CD4-positive, alpha-beta T cell (primary cell): ENCODE measurements around the gene MCC. TPM values are rescaled to one million over a fixed set of nuclear protein-coding genes. Genes with fewer than 3 reads are reported as not detected.

Experiments used
- ATAC-seq: fragments of 200-7000 bp; cut with Tn5 transposase; one replicate; pipeline ENCODE4 v1.10.0; 2022; ENCODE audit warnings: mild to moderate bottlenecking; ENCODE audit not compliant: poor library complexity
- CTCF ChIA-PET: fragments of 350-600 bp; sonication (Branson Sonifier 250); formaldehyde crosslinking; loops from one replicate; lab custom pipeline; 2021; ENCODE audit warnings: antibody characterized with exemption, inconsistent platforms; lab: Charles Lee
- POLR2A ChIA-PET: fragments of 350-600 bp; sonication (Branson Sonifier 250); formaldehyde crosslinking; loops from one replicate; lab custom pipeline; 2021; ENCODE audit warnings: antibody characterized with exemption, inconsistent platforms; lab: Charles Lee
- DNase-seq, 14 experiments: peaks; one replicate each; pipeline ENCODE4 v3.0.0-alpha.2; 2013 to 2020; ENCODE audit warnings: mixed read lengths in 2 of 14
- H3K27ac ChIP-seq, 2 donors: one replicate each; pipeline versions ENCODE4 v1.5.1 to v1.7.0; 2013; ENCODE audit warnings: low read length in 2 of 2, low read depth in 1 of 2, mild to moderate bottlenecking in 1 of 2
- H3K27me3 ChIP-seq, 2 experiments: 1 replicate in 1 of 2; 2 replicates in 1 of 2; pipeline versions ENCODE4 v1.6.1 to v1.7.0; 2013; ENCODE audit warnings: low read length in 2 of 2, control low read depth in 1 of 2, mild to moderate bottlenecking in 1 of 2, moderate library complexity in 1 of 2; ENCODE audit not compliant: insufficient read depth in 2 of 2, control insufficient read depth in 1 of 2
- H3K36me3 ChIP-seq: one replicate; pipeline ENCODE4 v1.6.1; 2013; ENCODE audit warnings: low read length, control low read depth; ENCODE audit not compliant: insufficient read depth
- H3K4me1 ChIP-seq: one replicate; pipeline ENCODE4 v1.6.1; 2013; ENCODE audit warnings: low read length, control low read depth; ENCODE audit not compliant: insufficient read depth
- H3K4me3 ChIP-seq: one replicate; pipeline ENCODE4 v1.5.1; 2013; ENCODE audit warnings: mild to moderate bottlenecking, low read length, moderate library complexity
- H3K9me3 ChIP-seq, 2 experiments: 1 replicate in 1 of 2; 2 replicates in 1 of 2; pipeline versions ENCODE4 v1.6.1 to v1.7.0; 2013; ENCODE audit warnings: low read length in 2 of 2, mild to moderate bottlenecking in 2 of 2, control low read depth in 1 of 2, moderate library complexity in 1 of 2; ENCODE audit not compliant: control insufficient read depth in 1 of 2, insufficient read depth in 1 of 2
- H3K27ac Mint-ChIP-seq: one replicate; pipeline ENCODE4 v1.8.0; 2020; ENCODE audit warnings: mixed read lengths
- H3K27me3 Mint-ChIP-seq: one replicate; pipeline ENCODE4 v1.8.0; 2021; ENCODE audit warnings: mixed read lengths
- H3K36me3 Mint-ChIP-seq: one replicate; pipeline ENCODE4 v1.8.0; 2021; ENCODE audit warnings: low read depth, mixed read lengths
- H3K4me1 Mint-ChIP-seq: one replicate; pipeline ENCODE4 v1.8.0; 2021; ENCODE audit warnings: low read depth, mixed read lengths
- H3K4me3 Mint-ChIP-seq: one replicate; pipeline ENCODE4 v1.8.0; 2020; ENCODE audit warnings: mild to moderate bottlenecking, mixed read lengths
- H3K9me3 Mint-ChIP-seq: one replicate; pipeline ENCODE4 v1.8.0; 2020; ENCODE audit warnings: mixed read lengths
- CTCF ChIP-seq: fragments of 200-600 bp; IDR thresholded peaks from one replicate; pipeline ENCODE4 v1.8.0; 2022; ENCODE audit warnings: antibody characterized with exemption, mild to moderate bottlenecking
- intact Hi-C, 2 experiments: fragments of 100-400 bp; cut with DNase I in 1 of 2; cut with micrococcal nuclease in 1 of 2; formaldehyde crosslinking; loops; one replicate each; pipeline versions ENCODE4 v1.15.1 to v1.9.0; 2023 to 2025; cut with DNase I, micrococcal nuclease
- total RNA-seq, 174 experiments: library from RNA in 2 of 174; stranded (reverse) in 2 of 174; gene quantifications; one replicate each; pipeline ENCODE4 v1.2.3 and lab custom pipeline; 2021 to 2026

The MCC gene
- total RNA-seq, 2 experiments from 2014 or later: 3.2 to 3.3 TPM

GRCh38 chr5:113357696-113358476, 130.4 kb downstream of the MCC start:
- no peak for TF ChIP-seq CTCF
- ChIA-PET POLR2A (no interaction called here), CTCF (no interaction called here)
- H3K36me3 Mint-ChIP-seq: no peaks in the 10 kb centered on the region
- no peak overlapping the region for H3K4me3 ChIP-seq
- no peaks in the 10 kb centered on the region for H3K27me3 ChIP-seq
- H3K4me3 Mint-ChIP-seq: no peak overlapping the region
- H3K4me1 ChIP-seq: no peaks in the 10 kb centered on the region
- no peaks in the 10 kb centered on the region for H3K4me1 Mint-ChIP-seq
- ATAC-seq (no peak), DNase-seq (no peak)
- peaks cover 0 to 1% of the 10 kb centered on the region in 2 experiments for H3K9me3 ChIP-seq
- no peaks in the 10 kb centered on the region for H3K9me3 Mint-ChIP-seq
- no peak overlapping the region for H3K27ac ChIP-seq
- intact Hi-C loops: no loop called here
- H3K27ac Mint-ChIP-seq: no peak overlapping the region
- H3K27me3 Mint-ChIP-seq: no peaks in the 10 kb centered on the region
- H3K36me3 ChIP-seq: no peaks in the 10 kb centered on the region

GRCh38 chr5:113356487-113356886, 131.8 kb downstream of the MCC start:
- Mint-ChIP-seq H3K27ac (no peak overlapping the region), H3K4me1 (no peaks in the 10 kb centered on the region), H3K4me3 (no peak overlapping the region), H3K27me3 (no peaks in the 10 kb centered on the region), H3K36me3 (no peaks in the 10 kb centered on the region), H3K9me3 (no peaks in the 10 kb centered on the region)
- ChIA-PET CTCF (no interaction called here), POLR2A (no interaction called here)
- intact Hi-C loops: no loop called here
- ATAC-seq (no peak), DNase-seq (no peak)
- no peaks in the 10 kb centered on the region for H3K9me3 ChIP-seq
- H3K27ac ChIP-seq: no peak overlapping the region
- no peaks in the 10 kb centered on the region for H3K36me3 ChIP-seq
- H3K4me1 ChIP-seq: no peaks in the 10 kb centered on the region
- H3K27me3 ChIP-seq: no peaks in the 10 kb centered on the region
- TF ChIP-seq CTCF: no peak
- H3K4me3 ChIP-seq: no peak overlapping the region

- TF ChIP-seq CTCF: no peak
- H3K9me3 Mint-ChIP-seq: no peaks in the 10 kb centered on the region
- DNase-seq (no peak), ATAC-seq (no peak)
- no peak overlapping the region for H3K27ac Mint-ChIP-seq
- Histone ChIP-seq H3K9me3 (no peaks in the 10 kb centered on the region), H3K4me1 (no peaks in the 10 kb centered on the region), H3K27me3 (no peaks in the 10 kb centered on the region), H3K4me3 (no peak overlapping the region), H3K27ac (no peak overlapping the region), H3K36me3 (no peaks in the 10 kb centered on the region)
- H3K4me1 Mint-ChIP-seq: no peaks in the 10 kb centered on the region
- no peaks in the 10 kb centered on the region for H3K36me3 Mint-ChIP-seq
- ChIA-PET CTCF (no interaction called here), POLR2A (no interaction called here)
- H3K27me3 Mint-ChIP-seq: peaks cover 4% of the 10 kb centered on the region
- intact Hi-C loops: no loop called here
- no peak overlapping the region for H3K4me3 Mint-ChIP-seq
Measured at GRCh38 chr5:113354055-113354454, 134.2 kb downstream of the MCC start.
